GM12892 (cell line): ENCODE data around the gene S100PBP.

Source experiments
- DNase-seq: peaks from one replicate; pipeline ENCODE4 v3.0.0; 2011; ENCODE audit not compliant: insufficient read length
- FAIRE-seq: peaks from 2 replicates; lab custom pipeline; 2011; peaks lifted over from hg19 to GRCh38; lab: Jason Lieb, UNC
- POLR2A ChIP-seq: IDR thresholded peaks from 2 replicates; pipeline ENCODE4 v1.6.1; 2011; ENCODE audit warnings: low read depth, low read length, control low read depth
- POLR2AphosphoS5 ChIP-seq: IDR thresholded peaks from 2 replicates; pipeline ENCODE4 v1.6.1; 2011; ENCODE audit warnings: low read depth, low read length, control low read depth
- TAF1 ChIP-seq: IDR thresholded peaks from 2 replicates; pipeline ENCODE4 v1.6.1; 2011; ENCODE audit warnings: low read depth, mild to moderate bottlenecking, control low read depth, low read length, borderline replicate concordance

The S100PBP gene

DNA sequence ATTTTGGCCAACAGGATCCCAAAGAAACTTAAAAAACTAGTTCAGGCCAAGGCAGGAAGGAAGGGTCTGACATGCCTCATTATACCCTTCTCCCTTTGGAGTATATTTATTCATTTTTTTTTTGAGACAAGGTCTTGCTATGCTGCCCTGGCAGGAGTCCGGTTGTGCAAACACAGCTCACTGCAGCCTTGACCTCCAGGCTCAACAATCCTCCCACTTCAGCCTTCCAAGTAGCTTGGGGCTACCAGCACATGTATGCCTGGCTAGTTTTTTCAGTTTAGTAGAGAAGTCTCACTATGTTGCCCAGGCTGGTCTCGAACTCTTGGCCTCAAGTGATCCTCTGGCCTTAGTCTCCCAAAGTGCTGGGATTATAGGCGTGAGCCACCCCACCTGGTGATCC is 5.5 kb upstream of the S100PBP start:
- DNase-seq = no peak
- TF ChIP-seq POLR2A (no peak), TAF1 (no peak), POLR2AphosphoS5 (no peak)
- FAIRE-seq = no peak

DNA sequence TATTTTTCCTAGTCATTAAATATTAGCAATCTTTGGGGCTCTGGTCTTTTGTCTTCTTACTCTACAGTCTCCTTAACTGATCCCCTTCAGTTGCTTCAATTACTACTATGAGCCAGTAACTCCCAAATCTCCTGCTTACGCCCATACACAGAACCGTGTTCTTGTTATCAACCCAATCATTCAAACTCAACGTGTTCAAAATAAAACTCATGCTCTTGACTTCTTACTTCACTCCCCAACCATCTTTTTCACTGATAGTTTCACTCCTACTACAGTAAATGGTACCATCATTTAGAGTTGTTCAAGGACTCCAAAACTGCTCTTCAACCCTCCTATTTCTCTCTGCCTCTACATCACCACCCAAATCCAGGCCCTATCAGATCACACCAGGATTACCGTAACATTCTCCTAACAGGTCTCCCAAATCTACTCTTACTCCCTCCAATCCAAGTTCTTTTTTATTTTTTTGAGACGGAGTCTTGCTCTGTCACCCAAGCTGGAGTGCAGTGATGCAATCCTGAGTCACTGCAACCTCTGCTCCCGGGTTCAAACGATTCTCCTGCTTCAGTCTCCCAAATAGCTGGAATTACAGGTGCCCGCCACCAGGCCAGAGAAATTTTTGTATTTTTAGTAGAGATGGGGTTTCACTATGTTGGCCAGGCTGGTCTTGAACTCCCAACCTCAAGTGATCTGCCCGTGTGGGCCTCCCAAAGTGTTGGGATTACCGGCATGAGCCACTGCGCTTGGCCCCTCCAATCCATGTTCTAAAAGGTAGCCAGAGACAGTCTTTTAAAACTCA is 3.3 kb upstream of the S100PBP start:
- TF ChIP-seq TAF1 (no peak), POLR2A (0 out of 2 replicates have a peak, but pooled peaks have one; percentile 20)
- DNase-seq (no peak), FAIRE-seq (no peak)

DNA sequence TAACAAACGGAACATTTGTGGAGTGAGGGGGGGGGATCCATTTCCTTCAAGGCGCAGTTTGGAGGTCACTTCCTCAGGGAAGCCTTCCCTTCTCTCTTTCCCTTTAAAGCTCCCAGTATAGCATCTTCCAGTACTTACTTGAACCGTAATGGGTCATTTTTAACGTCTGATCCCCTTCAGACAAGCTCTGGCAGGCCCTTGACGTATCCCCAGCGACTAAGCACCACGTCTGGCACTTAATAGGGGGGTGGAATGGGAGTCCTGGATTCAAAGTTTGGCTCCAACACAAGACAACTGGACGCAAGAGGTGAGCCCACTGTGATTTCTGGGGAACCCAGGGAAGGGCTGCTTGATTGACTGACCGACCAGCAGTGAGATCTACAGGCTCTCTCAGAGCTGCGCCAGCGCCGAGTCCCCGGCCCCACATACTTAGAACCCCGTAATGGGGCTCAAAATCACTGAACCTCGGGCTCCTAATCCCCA is 736 bp upstream of the S100PBP start:
- TF ChIP-seq POLR2A (no peak), TAF1 (no peak), POLR2AphosphoS5 (no peak; the same call in 1 of the 2 replicates)
- DNase-seq (no peak), FAIRE-seq (no peak)

DNA sequence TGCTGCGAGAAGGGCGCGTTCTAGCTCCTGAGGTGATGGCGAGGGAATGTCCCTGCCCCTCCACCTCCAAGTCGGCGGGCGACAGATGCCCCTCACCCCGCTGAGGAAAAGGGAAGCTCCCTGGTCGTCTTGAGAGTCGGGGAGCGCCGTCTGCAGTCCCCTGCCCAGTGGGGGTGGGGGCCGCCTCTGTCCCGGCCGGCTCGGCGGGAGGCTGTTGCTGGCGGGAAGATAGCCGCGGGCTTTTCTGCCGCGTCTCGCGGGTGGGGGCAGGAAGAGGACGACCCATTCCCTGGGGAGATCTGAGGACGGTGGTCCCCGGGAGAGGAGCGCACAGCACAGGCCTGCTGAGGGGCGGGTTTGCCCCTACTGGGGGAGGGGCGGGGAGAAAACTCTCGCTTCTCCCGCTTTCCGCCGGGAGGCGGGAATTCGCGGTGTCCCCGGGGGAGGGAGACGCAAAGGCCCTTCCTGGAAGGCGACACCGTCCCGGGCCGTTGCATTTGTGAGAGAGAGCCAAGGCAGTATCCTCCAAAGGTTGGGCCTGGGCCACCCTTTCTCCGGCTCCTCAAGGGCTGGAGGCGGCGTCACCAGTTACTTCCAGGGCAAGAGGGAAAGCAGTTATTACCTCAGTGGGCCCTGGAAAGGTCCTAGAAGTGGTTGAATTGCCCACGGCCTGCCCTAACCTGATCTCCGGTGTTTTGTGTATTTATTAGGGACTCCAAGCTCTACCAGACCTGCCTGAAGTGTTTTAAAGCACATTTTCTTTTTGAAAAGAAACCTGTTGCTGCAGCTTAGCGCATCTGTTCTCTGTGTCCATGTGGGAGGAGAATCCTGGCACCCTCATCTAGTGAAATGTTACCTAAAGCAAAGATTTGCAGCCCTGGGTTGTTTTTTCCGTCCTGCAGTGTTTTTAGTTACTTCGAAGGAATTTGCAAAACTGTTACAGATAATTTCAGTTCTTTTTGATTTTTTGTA is 648 bp downstream of the S100PBP start:
- DNase-seq (peak; percentile 25), FAIRE-seq (no peak)
- peak; percentile 24; the same call in 1 of the 2 replicates for TF ChIP-seq TAF1
- peak; percentile 49 for TF ChIP-seq POLR2A
- TF ChIP-seq POLR2AphosphoS5 = peak; percentile 32

DNA sequence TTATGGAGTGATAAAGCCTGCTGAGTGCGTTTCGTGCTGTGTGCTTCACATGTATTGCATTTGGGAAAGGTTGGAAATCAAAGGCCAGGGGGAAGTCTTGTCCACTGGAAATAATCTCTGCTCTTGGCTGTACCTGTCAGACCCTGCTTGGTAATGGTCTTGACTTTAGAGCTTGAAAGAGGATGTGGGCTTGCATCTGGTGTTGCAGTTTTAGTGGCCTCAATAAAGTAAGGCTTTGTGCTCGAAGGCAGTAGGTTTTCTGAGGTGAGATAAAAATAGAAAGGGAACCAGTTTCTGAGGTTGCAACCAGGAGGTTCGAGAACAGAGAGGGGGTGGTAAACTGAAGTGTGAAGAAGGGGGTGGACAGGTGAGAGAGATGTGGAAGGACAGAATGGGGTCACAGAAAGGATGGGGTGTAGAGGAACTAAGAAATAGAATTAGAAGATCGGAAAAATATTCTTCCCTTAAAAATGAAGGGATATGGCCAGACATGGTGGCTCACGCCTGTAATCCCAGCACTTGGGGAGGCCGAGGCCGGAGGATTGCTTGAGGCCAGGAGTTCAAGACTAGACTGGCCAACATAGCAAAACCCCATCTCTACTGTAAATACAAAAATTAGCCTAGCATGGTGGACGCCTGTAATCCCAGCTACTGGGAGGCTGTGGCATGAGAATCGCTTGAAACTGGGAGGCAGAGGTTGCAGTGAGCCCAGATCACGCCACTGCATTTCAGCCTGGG is 1.5 kb downstream of the S100PBP start:
- TF ChIP-seq POLR2A = peak; percentile 91
- peak; percentile 77; the same call in 1 of the 2 replicates for TF ChIP-seq TAF1
- peak; percentile 85 for TF ChIP-seq POLR2AphosphoS5
- DNase-seq (peak; percentile 49), FAIRE-seq (peak; percentile 92)

DNA sequence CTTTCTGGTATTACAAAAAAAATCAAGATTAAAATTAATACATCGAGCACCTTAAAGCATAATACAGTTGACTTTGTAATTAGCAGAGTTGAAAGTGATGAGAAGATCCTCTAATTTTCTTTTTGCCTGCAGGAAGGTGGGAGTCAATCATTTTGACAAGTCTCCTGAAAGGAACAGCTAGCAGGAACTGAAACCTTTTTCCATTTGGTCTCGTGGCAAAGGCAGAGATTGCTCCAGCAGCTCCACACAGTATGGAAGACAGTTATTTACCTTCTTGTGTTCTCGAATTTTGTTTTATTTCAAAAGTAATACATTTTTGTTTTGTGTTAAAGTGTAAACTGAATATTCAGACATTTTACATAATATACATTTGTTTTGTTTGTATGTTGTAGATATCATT is 7.7 kb downstream of the S100PBP start:
- DNase-seq = no peak
- no peak for TF ChIP-seq TAF1
- FAIRE-seq = no peak

DNA sequence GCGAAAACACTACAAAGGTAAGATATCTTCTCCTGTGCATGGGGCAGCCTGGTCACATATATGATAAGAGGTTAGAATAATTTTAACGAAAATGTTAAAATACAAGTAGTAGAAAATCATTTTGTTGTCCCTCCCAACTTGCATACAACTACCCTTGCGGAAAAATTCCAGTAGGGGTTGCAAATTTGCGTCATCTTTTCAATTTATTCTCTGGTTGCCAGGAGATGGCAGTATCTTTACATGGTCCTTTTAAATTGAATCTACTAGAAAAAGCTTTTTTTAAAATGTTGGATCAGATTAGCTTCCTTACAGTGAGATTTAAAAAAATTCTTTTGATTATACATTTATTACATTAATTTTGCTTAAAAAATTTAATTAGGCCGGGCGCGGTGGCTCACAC is 10.9 kb downstream of the S100PBP start:
- no peak for DNase-seq
- FAIRE-seq = no peak
- no peak for TF ChIP-seq POLR2A

DNA sequence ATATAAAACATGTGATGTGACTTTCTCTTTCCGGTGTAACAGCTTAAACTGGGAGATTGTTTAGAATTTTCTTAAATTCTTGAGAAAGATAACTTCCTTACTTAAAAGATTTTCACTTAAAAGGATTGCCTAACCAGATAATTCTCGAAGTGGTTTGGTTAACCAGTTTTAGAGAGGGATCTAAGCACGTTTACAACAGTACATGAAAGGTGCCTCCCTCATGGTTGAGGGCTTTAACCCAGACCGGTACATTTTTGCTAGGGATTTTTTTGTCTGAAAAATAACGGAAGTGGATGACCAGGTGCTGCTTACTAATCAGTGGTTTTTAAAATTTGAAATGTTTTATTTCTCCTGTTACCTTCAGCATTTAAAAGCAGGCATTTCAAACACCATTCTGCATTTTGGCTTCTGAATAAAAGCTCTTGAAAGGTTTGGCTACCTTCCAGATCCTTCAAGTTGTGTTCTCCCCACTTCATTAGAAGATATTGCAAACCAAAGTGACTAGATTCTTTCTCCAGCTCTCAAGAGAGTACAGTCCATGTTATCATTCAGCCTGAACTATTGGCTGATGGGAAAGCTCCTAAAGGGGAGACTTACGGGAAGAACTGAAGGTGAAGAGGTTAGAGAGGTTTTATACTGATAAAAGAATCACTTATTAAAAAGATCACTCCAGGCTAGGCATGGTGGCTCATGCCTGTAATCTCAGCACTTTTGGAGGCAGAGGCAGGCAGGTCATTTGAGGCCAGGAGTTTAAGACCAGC is 12.8 kb downstream of the S100PBP start:
- DNase-seq (no peak), FAIRE-seq (no peak)
- TF ChIP-seq POLR2AphosphoS5 (no peak), TAF1 (no peak), POLR2A (no peak)

DNA sequence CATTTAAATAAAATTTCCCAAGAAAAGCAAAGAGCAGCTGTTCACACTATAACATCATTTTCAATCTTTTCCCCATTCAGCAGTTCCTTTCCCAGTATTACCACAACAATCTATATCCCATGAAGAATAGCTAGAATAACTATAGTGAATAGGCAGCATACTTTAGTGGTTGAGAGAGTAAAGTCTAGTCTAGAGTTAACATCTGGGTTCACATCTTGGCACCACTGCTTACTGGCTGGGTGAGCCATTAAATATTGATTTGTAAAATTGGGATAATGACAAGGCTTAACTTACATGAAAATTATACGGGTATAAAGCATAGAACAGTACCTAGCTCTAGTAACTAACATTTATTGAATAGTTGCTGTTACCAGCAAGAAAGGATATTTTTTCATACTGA is 14.4 kb downstream of the S100PBP start:
- no peak for TF ChIP-seq TAF1
- no peak for TF ChIP-seq POLR2A
- TF ChIP-seq POLR2AphosphoS5 = no peak
- FAIRE-seq = no peak
- DNase-seq = no peak

DNA sequence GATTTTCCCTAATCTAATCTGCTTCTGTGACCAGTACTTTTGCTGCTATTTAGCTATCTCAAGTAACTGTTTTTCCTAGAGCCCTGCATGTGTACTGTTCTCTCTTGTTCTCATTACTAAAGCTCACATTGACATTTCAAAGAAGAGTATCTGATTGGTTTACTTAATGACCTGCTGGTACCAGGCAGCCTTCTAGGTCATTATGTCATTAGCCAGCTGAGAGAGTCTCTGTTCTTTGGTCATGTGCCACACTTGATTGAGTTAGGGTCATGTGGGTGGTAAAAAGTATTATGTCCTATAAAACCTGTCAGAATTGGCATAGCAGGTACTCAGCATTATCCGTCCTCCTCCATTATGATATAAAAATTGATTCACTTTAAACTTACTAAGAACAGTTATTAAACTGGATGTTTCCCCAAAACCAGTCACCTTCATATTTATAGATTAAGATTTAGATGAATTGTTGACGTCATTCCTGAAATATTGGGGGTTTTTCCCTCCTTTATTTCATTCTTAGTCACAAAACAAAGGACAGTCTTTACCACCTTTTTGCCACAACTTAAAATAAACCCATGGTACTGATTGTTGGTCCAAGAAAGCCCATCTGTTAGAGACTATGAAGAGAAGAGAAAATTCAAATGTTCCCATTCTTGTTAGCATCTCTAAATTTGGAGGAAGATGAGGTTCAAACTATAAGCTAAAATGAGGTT is 31.1 kb downstream of the S100PBP start:
- FAIRE-seq (no peak), DNase-seq (no peak)
- no peak for TF ChIP-seq POLR2AphosphoS5
- TF ChIP-seq TAF1 = no peak
- TF ChIP-seq POLR2A = no peak
